A549 (cell line): ENCODE measurements around the gene HBA1. TPM values are rescaled to one million over a fixed set of nuclear protein-coding genes. Genes with fewer than 3 reads are reported as not detected.

Experiments used
- ATAC-seq, 2 experiments: fragments of 200-7000 bp in 1 of 2; fragments of >200 bp in 1 of 2; cut with Nextera tagmentation in 1 of 2; cut with Tn5 transposase in 1 of 2; 3 replicates each; pipeline versions ENCODE4 v1.8.0 to v1.9.1; 2018 to 2020; ENCODE audit warnings: mild to moderate bottlenecking in 1 of 2, moderate library complexity in 1 of 2
- CTCF ChIA-PET: fragments of 300-600 bp; sonication (Branson Sonifier 250); formaldehyde crosslinking; extraction: SDS; loops from one replicate; lab custom pipeline; 2021; ENCODE audit warnings: antibody characterized with exemption, inconsistent platforms; lab: Yijun Ruan, JAX
- POLR2A ChIA-PET: fragments of 350-600 bp; formaldehyde crosslinking; extraction: SDS; loops from one replicate; lab custom pipeline; 2021; ENCODE audit warnings: antibody characterized with exemption, inconsistent platforms; lab: Yijun Ruan, JAX
- DNase-seq, 2 experiments: peaks; one replicate each; pipeline versions ENCODE4 v3.0.0 to v3.0.0-alpha.2; 2011 to 2016; ENCODE audit warnings: low read depth in 1 of 2, low spot score in 1 of 2
- FAIRE-seq: peaks from 2 replicates; lab custom pipeline; 2011; peaks lifted over from hg19 to GRCh38; lab: Jason Lieb, UNC
- H3K27ac ChIP-seq, 2 experiments: fragments of >200 bp; sonication (Bioruptor Twin); formaldehyde crosslinking; 3 replicates each; pipeline ENCODE4 v1.5.1; 2016 to 2017
- H3K4me1 ChIP-seq: fragments of >200 bp; sonication (Bioruptor Twin); formaldehyde crosslinking; 3 replicates; pipeline ENCODE4 v1.6.1; 2016
- H3K4me2 ChIP-seq: fragments of >200 bp; sonication (Bioruptor Twin); formaldehyde crosslinking; 3 replicates; pipeline ENCODE4 v1.6.1; 2016
- H3K4me3 ChIP-seq: fragments of >200 bp; sonication (Bioruptor Twin); formaldehyde crosslinking; 3 replicates; pipeline ENCODE4 v1.5.1; 2016
- H3K9me3 ChIP-seq: fragments of >200 bp; sonication (Bioruptor Twin); formaldehyde crosslinking; 3 replicates; pipeline ENCODE4 v1.6.1; 2016
- CBX2 ChIP-seq: fragments of 200-600 bp; sonication (generic); IDR thresholded peaks from 2 replicates; pipeline ENCODE4 v1.6.1; 2016; ENCODE audit warnings: low read depth, mild to moderate bottlenecking, borderline replicate concordance
- CHD4 ChIP-seq: fragments of 200-600 bp; sonication (generic); IDR thresholded peaks from 2 replicates; pipeline ENCODE4 v1.6.1; 2016; ENCODE audit warnings: antibody characterized with exemption, mild to moderate bottlenecking, borderline replicate concordance
- EHF ChIP-seq: fragments of 250-450 bp; sonication (Bioruptor Pico); IDR thresholded peaks from 2 replicates; pipeline ENCODE4 v1.5.0; 2020; ENCODE audit warnings: mild to moderate bottlenecking
- FOSB ChIP-seq: fragments of 250-450 bp; sonication (Bioruptor Pico); IDR thresholded peaks from 2 replicates; pipeline ENCODE4 v1.5.0; 2020; ENCODE audit warnings: mild to moderate bottlenecking, moderate library complexity
- FOSL2 ChIP-seq, 2 experiments: fragments of 450-650 bp in 1 of 2; fragments of >200 bp in 1 of 2; sonication (Bioruptor Twin) in 1 of 2; formaldehyde crosslinking; IDR thresholded peaks; 2 replicates each; pipeline versions ENCODE4 v1.5.0 to v1.6.1; 2016 to 2020; ENCODE audit warnings: mild to moderate bottlenecking in 1 of 2, moderate library complexity in 1 of 2
- HDAC2 ChIP-seq: fragments of 200-600 bp; sonication (generic); IDR thresholded peaks from 2 replicates; pipeline ENCODE4 v1.6.1; 2016
- HOXA7 ChIP-seq: fragments of 250-450 bp; sonication (Bioruptor Pico); IDR thresholded peaks from 2 replicates; pipeline ENCODE4 v1.5.0; 2020; ENCODE audit warnings: mild to moderate bottlenecking, moderate library complexity
- HOXB13 ChIP-seq: fragments of 250-450 bp; sonication (Bioruptor Pico); IDR thresholded peaks from 2 replicates; pipeline ENCODE4 v1.5.0; 2020; ENCODE audit warnings: low read depth, mild to moderate bottlenecking, moderate library complexity
- HOXB5 ChIP-seq: fragments of 250-450 bp; sonication (Bioruptor Pico); IDR thresholded peaks from 2 replicates; pipeline ENCODE4 v1.5.0; 2020; ENCODE audit warnings: mild to moderate bottlenecking, moderate library complexity
- NPAS2 ChIP-seq: fragments of 250-450 bp; sonication (Bioruptor Pico); IDR thresholded peaks from 2 replicates; pipeline ENCODE4 v1.8.0; 2022; ENCODE audit warnings: mild to moderate bottlenecking, moderate library complexity, borderline replicate concordance
- POLR2A ChIP-seq: IDR thresholded peaks from 2 replicates; pipeline ENCODE4 v1.6.1; 2012; ENCODE audit warnings: mild to moderate bottlenecking, low read length
- RCOR1 ChIP-seq: fragments of 150-350 bp; IDR thresholded peaks from 2 replicates; pipeline ENCODE4 v1.6.1; 2014; ENCODE audit warnings: antibody characterized with exemption, low read length, low read depth
- WGBS: methylation state at CpG from one replicate; pipeline ENCODE4 v1.1.6; 2017; ENCODE audit errors: missing lambda C conversion rate; 5-methylcytosine and 5-hydroxymethylcytosine counted together
- polyA plus RNA-seq, 4 experiments: library from polyadenylated mRNA; depleted of rRNA in 3 of 4; stranded (reverse); fragments of >200 nt; fragmentation: RNase III in 1 of 4; extraction: RNeasy Plus Mini Kit Qiagen cat#74134 plus additional on column Dnase treatment in 1 of 4; gene quantifications; 2 replicates in 3 of 4; 3 replicates in 1 of 4; pipeline ENCODE4 v1.2.3, GENCODE V29; 2011 to 2017
- TF ChIP-seq, protein P1 (sequence below): fragments of >200 bp; sonication (Bioruptor Twin); formaldehyde crosslinking; IDR thresholded peaks from 2 replicates; pipeline ENCODE4 v1.6.1; 2016
- TF ChIP-seq, protein P2 (sequence below): fragments of >200 bp; sonication (Bioruptor Twin); formaldehyde crosslinking; IDR thresholded peaks from 3 replicates; pipeline ENCODE4 v1.5.1; 2016
- TF ChIP-seq, protein P3 (sequence below): fragments of 150-350 bp; IDR thresholded peaks from 2 replicates; pipeline ENCODE4 v1.6.1; 2014; ENCODE audit warnings: low read depth, mild to moderate bottlenecking, low read length
- TF ChIP-seq, protein P4 (sequence below): fragments of 250-450 bp; sonication (Bioruptor Pico); IDR thresholded peaks from 2 replicates; pipeline ENCODE4 v1.5.0; 2020; ENCODE audit warnings: low read depth, mild to moderate bottlenecking, moderate library complexity
- TF ChIP-seq, protein P5 (sequence below): fragments of 200-600 bp; sonication (generic); IDR thresholded peaks from 2 replicates; pipeline ENCODE4 v1.6.1; 2016; ENCODE audit warnings: antibody characterized with exemption, mild to moderate bottlenecking, moderate library complexity
- TF ChIP-seq, protein P6 (sequence below): IDR thresholded peaks from 2 replicates; pipeline ENCODE4 v1.6.1; 2012

The HBA1 gene
- polyA plus RNA-seq, 2 of the 4 experiments (the other 2 are of a cell fraction): 0.58 TPM; not detected in 1

DNA sequence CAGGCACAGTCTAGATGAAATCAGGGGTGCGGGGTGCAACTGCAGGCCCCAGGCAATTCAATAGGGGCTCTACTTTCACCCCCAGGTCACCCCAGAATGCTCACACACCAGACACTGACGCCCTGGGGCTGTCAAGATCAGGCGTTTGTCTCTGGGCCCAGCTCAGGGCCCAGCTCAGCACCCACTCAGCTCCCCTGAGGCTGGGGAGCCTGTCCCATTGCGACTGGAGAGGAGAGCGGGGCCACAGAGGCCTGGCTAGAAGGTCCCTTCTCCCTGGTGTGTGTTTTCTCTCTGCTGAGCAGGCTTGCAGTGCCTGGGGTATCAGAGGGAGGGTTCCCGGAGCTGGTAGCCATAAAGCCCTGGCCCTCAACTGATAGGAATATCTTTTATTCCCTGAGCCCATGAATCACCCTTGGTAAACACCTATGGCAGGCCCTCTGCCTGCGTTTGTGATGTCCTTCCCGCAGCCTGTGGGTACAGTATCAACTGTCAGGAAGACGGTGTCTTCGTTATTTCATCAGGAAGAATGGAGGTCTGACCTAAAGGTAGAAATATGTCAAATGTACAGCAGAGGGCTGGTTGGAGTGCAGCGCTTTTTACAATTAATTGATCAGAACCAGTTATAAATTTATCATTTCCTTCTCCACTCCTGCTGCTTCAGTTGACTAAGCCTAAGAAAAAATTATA is 1.6 kb downstream of the HBA1 start:
- ATAC-seq: no peak
- DNase-seq: no peak
- Histone ChIP-seq H3K4me2 (no peak overlapping the region), H3K27ac (no peak overlapping the region), H3K9me3 (no peaks in the 10 kb centered on the region), H3K4me1 (peaks cover 9% of the 10 kb centered on the region; the same call in 1 of the 3 replicates)
- CTCF ChIA-PET: interaction anchor here (0.6 to 2.1 kb wide), 6 partner anchors 49 to 184 kb away, joined by 3 to 10 read pairs (median 4); no protein-coding TSS in a partner anchor
- no peak for FAIRE-seq
- TF ChIP-seq HOXB5 (no peak), RCOR1 (no peak), POLR2A (no peak), HOXB13 (no peak), HOXA7 (CRISPR knock-in tag) (no peak), NPAS2 (no peak), CBX2 (no peak), HDAC2 (no peak), EHF (CRISPR knock-in tag) (no peak), FOSB (no peak), CHD4 (no peak)
- TF ChIP-seq, protein P1, sequence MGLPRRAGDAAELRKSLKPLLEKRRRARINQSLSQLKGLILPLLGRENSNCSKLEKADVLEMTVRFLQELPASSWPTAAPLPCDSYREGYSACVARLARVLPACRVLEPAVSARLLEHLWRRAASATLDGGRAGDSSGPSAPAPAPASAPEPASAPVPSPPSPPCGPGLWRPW: no peak
- TF ChIP-seq, protein P2, sequence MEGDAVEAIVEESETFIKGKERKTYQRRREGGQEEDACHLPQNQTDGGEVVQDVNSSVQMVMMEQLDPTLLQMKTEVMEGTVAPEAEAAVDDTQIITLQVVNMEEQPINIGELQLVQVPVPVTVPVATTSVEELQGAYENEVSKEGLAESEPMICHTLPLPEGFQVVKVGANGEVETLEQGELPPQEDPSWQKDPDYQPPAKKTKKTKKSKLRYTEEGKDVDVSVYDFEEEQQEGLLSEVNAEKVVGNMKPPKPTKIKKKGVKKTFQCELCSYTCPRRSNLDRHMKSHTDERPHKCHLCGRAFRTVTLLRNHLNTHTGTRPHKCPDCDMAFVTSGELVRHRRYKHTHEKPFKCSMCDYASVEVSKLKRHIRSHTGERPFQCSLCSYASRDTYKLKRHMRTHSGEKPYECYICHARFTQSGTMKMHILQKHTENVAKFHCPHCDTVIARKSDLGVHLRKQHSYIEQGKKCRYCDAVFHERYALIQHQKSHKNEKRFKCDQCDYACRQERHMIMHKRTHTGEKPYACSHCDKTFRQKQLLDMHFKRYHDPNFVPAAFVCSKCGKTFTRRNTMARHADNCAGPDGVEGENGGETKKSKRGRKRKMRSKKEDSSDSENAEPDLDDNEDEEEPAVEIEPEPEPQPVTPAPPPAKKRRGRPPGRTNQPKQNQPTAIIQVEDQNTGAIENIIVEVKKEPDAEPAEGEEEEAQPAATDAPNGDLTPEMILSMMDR: no peak
- TF ChIP-seq, protein P3, sequence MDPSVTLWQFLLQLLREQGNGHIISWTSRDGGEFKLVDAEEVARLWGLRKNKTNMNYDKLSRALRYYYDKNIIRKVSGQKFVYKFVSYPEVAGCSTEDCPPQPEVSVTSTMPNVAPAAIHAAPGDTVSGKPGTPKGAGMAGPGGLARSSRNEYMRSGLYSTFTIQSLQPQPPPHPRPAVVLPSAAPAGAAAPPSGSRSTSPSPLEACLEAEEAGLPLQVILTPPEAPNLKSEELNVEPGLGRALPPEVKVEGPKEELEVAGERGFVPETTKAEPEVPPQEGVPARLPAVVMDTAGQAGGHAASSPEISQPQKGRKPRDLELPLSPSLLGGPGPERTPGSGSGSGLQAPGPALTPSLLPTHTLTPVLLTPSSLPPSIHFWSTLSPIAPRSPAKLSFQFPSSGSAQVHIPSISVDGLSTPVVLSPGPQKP: no peak
- TF ChIP-seq, protein P4, sequence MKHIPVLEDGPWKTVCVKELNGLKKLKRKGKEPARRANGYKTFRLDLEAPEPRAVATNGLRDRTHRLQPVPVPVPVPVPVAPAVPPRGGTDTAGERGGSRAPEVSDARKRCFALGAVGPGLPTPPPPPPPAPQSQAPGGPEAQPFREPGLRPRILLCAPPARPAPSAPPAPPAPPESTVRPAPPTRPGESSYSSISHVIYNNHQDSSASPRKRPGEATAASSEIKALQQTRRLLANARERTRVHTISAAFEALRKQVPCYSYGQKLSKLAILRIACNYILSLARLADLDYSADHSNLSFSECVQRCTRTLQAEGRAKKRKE (CRISPR knock-in tag): no peak
- TF ChIP-seq, protein P5, sequence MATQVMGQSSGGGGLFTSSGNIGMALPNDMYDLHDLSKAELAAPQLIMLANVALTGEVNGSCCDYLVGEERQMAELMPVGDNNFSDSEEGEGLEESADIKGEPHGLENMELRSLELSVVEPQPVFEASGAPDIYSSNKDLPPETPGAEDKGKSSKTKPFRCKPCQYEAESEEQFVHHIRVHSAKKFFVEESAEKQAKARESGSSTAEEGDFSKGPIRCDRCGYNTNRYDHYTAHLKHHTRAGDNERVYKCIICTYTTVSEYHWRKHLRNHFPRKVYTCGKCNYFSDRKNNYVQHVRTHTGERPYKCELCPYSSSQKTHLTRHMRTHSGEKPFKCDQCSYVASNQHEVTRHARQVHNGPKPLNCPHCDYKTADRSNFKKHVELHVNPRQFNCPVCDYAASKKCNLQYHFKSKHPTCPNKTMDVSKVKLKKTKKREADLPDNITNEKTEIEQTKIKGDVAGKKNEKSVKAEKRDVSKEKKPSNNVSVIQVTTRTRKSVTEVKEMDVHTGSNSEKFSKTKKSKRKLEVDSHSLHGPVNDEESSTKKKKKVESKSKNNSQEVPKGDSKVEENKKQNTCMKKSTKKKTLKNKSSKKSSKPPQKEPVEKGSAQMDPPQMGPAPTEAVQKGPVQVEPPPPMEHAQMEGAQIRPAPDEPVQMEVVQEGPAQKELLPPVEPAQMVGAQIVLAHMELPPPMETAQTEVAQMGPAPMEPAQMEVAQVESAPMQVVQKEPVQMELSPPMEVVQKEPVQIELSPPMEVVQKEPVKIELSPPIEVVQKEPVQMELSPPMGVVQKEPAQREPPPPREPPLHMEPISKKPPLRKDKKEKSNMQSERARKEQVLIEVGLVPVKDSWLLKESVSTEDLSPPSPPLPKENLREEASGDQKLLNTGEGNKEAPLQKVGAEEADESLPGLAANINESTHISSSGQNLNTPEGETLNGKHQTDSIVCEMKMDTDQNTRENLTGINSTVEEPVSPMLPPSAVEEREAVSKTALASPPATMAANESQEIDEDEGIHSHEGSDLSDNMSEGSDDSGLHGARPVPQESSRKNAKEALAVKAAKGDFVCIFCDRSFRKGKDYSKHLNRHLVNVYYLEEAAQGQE: no peak
- TF ChIP-seq, all 56 proteins: peak for 0
- POLR2A ChIA-PET: interaction anchor here (0.7 kb wide), 1 partner anchor 81 kb away, joined by 5 read pairs; no protein-coding TSS in a partner anchor
- no peak overlapping the region for H3K4me3 ChIP-seq
- 67% methylated on average over 6 of the region's 11 CpGs for WGBS

DNA sequence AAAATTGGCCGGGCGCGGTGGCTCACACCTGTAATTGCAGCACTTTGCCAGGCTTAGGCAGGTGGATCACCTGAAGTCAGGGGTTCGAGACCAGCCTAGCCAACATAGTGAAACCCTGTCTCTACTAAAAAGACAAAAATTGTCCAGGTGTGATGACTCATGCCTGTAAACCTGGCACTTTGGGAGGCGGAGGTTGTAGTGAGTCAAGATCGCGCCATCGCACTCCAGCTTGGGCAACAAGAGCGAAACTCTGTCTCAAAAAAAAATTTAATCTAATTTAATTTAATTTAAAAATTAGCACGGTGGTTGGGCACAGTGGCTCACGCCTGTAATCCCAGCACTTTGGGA is 2.2 kb downstream of the HBA1 start:
- H3K4me1 ChIP-seq: peaks cover 9% of the 10 kb centered on the region; the same call in 1 of the 3 replicates
- H3K4me2 ChIP-seq: no peak overlapping the region
- no peak for DNase-seq
- no peak for FAIRE-seq
- TF ChIP-seq, protein P6, sequence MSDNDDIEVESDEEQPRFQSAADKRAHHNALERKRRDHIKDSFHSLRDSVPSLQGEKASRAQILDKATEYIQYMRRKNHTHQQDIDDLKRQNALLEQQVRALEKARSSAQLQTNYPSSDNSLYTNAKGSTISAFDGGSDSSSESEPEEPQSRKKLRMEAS: no peak
- TF ChIP-seq FOSL2 (IDR thresholded peaks at IDR 0.05): no peak
- peak; percentile 13; the same call in 1 of the 2 replicates for TF ChIP-seq FOSL2 (CRISPR knock-in tag; IDR thresholded peaks at IDR 0.05)
- no peak for ATAC-seq
- 89% methylated on average over 11 of the region's 11 CpGs for WGBS
- POLR2A ChIA-PET: no interaction called here
- H3K4me3 ChIP-seq: no peak overlapping the region
- H3K9me3 ChIP-seq: no peaks in the 10 kb centered on the region
- no peak overlapping the region for H3K27ac ChIP-seq
- CTCF ChIA-PET: interaction anchor here (0.6 to 5.8 kb wide), 6 partner anchors 10 to 184 kb away, joined by 3 to 88 read pairs (median 4); partner anchors contain the start of gene HBM
